Fibroblast of the aortic adventitia (primary cell): ENCODE measurements around the gene STAC2. TPM values are rescaled to one million over a fixed set of nuclear protein-coding genes. Genes with fewer than 3 reads are reported as not detected.
A peak's percentile ranks its signal among the peaks of the same experiment; 100 is the strongest.

Source experiments
- DNase-seq: peaks from one replicate; pipeline ENCODE4 v3.0.0-alpha.2; 2010; ENCODE audit warnings: low read depth
- H3K4me3 ChIP-seq: 2 replicates; pipeline ENCODE4 v1.5.1; 2011; ENCODE audit warnings: low read depth, mild to moderate bottlenecking, control low read depth, low read length, moderate library complexity
- CTCF ChIP-seq: IDR thresholded peaks from 2 replicates; pipeline ENCODE4 v1.5.1; 2011; ENCODE audit warnings: mild to moderate bottlenecking, low read length, control low read depth, inconsistent platforms; ENCODE audit not compliant: insufficient read depth
- total RNA-seq: library from RNA; depleted of rRNA; stranded (reverse); fragments of >200 nt; gene quantifications from 2 replicates; pipeline ENCODE4 v1.2.3, GENCODE V29; 2012; ENCODE audit warnings: low replicate concordance

The STAC2 gene
- total RNA-seq, 1 donor: 0.18 TPM

- DNase-seq: no peak
- H3K4me3 ChIP-seq: peak overlapping the region; percentile 53
- TF ChIP-seq CTCF: no peak
These were observed 60.4 kb downstream of the STAC2 start for GRCh38 chr17:39165178-39165840.

GRCh38 chr17:39164675-39165143, 61.0 kb downstream of the STAC2 start:
- peak; percentile 90 for DNase-seq
- TF ChIP-seq CTCF: peak; percentile 91
- peak overlapping the region; percentile 53 for H3K4me3 ChIP-seq

- no peak for DNase-seq
- TF ChIP-seq CTCF: no peak
- no peak overlapping the region for H3K4me3 ChIP-seq
These were observed 63.8 kb downstream of the STAC2 start for GRCh38 chr17:39161962-39162361.

Other genes starting within 250 kb of the STAC2 start
- 3.1 and 3.3 TPM in 2 replicates for gene PLXDC1, start 74.3 kb downstream of the STAC2 start, total RNA-seq
- 2.1 TPM in 1 of 2 replicates, not detected in the other for gene ARL5C, start 59.8 kb downstream of the STAC2 start, total RNA-seq
- gene CACNB1, start 28.3 kb downstream of the STAC2 start, total RNA-seq: 7.0 and 8.0 TPM in 2 replicates
- 944 and 2,108 TPM in 2 replicates for gene RPL19, start 25.7 kb downstream of the STAC2 start, total RNA-seq
- 7.4 and 19.4 TPM in 2 replicates for gene FBXL20, start 175.7 kb upstream of the STAC2 start, total RNA-seq
- gene MED1, start 225.3 kb upstream of the STAC2 start, total RNA-seq: 21.6 and 31.7 TPM in 2 replicates
- 27.6 and 43.9 TPM in 2 replicates for gene CDK12, start 235.5 kb upstream of the STAC2 start, total RNA-seq